Tibial nerve (tissue), 4 donors: ENCODE results near the gene ATP9B. TPM values are rescaled to one million over a fixed set of nuclear protein-coding genes. Genes with fewer than 3 reads are reported as not detected.

Experiments used
- DNase-seq, 2 donors: peaks; one replicate each; pipeline ENCODE4 v3.0.0-alpha.2; 2019; ENCODE audit warnings: low spot score in 2 of 2
- H3K27ac ChIP-seq, 4 donors: fragments of 200-600 bp; sonication (generic) in 3 of 4; one replicate each; pipeline ENCODE4 v1.5.1; 2017 to 2019; ENCODE audit warnings: mild to moderate bottlenecking in 1 of 4
- H3K27me3 ChIP-seq, 2 donors: fragments of 200-600 bp; sonication (generic) in 1 of 2; one replicate each; pipeline versions ENCODE4 v1.5.1 to v1.6.0; 2017 to 2019
- H3K36me3 ChIP-seq, 3 donors: fragments of 200-600 bp; sonication (generic); one replicate each; pipeline ENCODE4 v1.5.1; 2018 to 2019
- H3K4me1 ChIP-seq, 4 donors: fragments of 200-600 bp; sonication (generic) in 3 of 4; one replicate each; pipeline ENCODE4 v1.5.1; 2017 to 2019
- H3K4me3 ChIP-seq, 4 donors: fragments of 200-600 bp; sonication (generic) in 3 of 4; one replicate each; pipeline ENCODE4 v1.5.1; 2017 to 2019; ENCODE audit warnings: mild to moderate bottlenecking in 1 of 4, moderate library complexity in 1 of 4
- H3K9me3 ChIP-seq, 4 donors: fragments of 200-600 bp; sonication (generic) in 3 of 4; one replicate each; pipeline ENCODE4 v1.5.1; 2017 to 2019
- CTCF ChIP-seq, 5 experiments: fragments of 200-600 bp in 3 of 5; fragments of 450-650 bp in 2 of 5; sonication (generic) in 3 of 5; IDR thresholded peaks; one replicate each; pipeline ENCODE4 v1.5.1; 2016 to 2019; ENCODE audit warnings: antibody characterized with exemption in 5 of 5, mild to moderate bottlenecking in 3 of 5, moderate library complexity in 2 of 5
- EP300 ChIP-seq, 2 donors: sonication (generic); formaldehyde crosslinking; IDR thresholded peaks; one replicate each; pipeline ENCODE4 v1.6.1; 2017; ENCODE audit warnings: antibody characterized with exemption in 2 of 2, mild to moderate bottlenecking in 1 of 2
- POLR2A ChIP-seq, 2 donors: fragments of 450-650 bp; IDR thresholded peaks; one replicate each; pipeline ENCODE4 v1.6.1; 2017; ENCODE audit warnings: antibody characterized with exemption in 2 of 2, mild to moderate bottlenecking in 2 of 2, moderate library complexity in 2 of 2
- WGBS, 2 donors: methylation state at CpG; one replicate each; pipeline ENCODE4 v1.1.5; 2018; 5-methylcytosine and 5-hydroxymethylcytosine counted together
- total RNA-seq, 4 donors: library from RNA; depleted of rRNA; stranded (reverse); fragments of >200 nt; gene quantifications; one replicate each; pipeline ENCODE4 v1.1.0, GENCODE V29; 2016

ATP9B gene
- total RNA-seq, 4 donors from 2014 or later = 56.9 to 68.7 (median 59.8) TPM

- H3K4me3 ChIP-seq = no peak overlapping the region
- TF ChIP-seq EP300 (IDR thresholded peaks at IDR 0.05) (no peak), POLR2A (IDR thresholded peaks at IDR 0.05) (no peak), CTCF (IDR thresholded peaks at IDR 0.05) (no peak)
- no peak for DNase-seq
- H3K9me3 ChIP-seq = no peaks in the 10 kb centered on the region
- no peaks in the 10 kb centered on the region for H3K4me1 ChIP-seq
- no peaks in the 10 kb centered on the region for H3K36me3 ChIP-seq
- 54 to 55% methylated on average over 5 of the region's 5 CpGs for WGBS, 2 donors
- H3K27ac ChIP-seq = no peak overlapping the region
- no peaks in the 10 kb centered on the region for H3K27me3 ChIP-seq
These were observed 26.9 kb upstream of the ATP9B start for GRCh38 chr18:79042276-79042675.

- Histone ChIP-seq H3K36me3 (no peaks in the 10 kb centered on the region), H3K27me3 (no peaks in the 10 kb centered on the region), H3K27ac (no peak overlapping the region), H3K9me3 (no peaks in the 10 kb centered on the region), H3K4me3 (no peak overlapping the region), H3K4me1 (no peaks in the 10 kb centered on the region)
- no peak for DNase-seq
- 86 to 95% methylated on average over 5 of the region's 5 CpGs for WGBS, 2 donors
- TF ChIP-seq EP300 (IDR thresholded peaks at IDR 0.05) (no peak), CTCF (IDR thresholded peaks at IDR 0.05) (no peak), POLR2A (IDR thresholded peaks at IDR 0.05) (no peak)
These were observed 25.9 kb upstream of the ATP9B start for GRCh38 chr18:79043288-79043687.

GRCh38 chr18:79046522-79046921 lies 22.7 kb upstream of the ATP9B start:
- no peaks in the 10 kb centered on the region for H3K4me1 ChIP-seq
- no peak overlapping the region for H3K4me3 ChIP-seq
- H3K36me3 ChIP-seq = no peaks in the 10 kb centered on the region
- no peaks in the 10 kb centered on the region for H3K9me3 ChIP-seq
- WGBS, 2 donors = 65 to 68% methylated on average over 14 of the region's 14 CpGs
- no peak for TF ChIP-seq EP300 (IDR thresholded peaks at IDR 0.05)
- TF ChIP-seq POLR2A (IDR thresholded peaks at IDR 0.05) = no peak
- no peak for TF ChIP-seq CTCF (IDR thresholded peaks at IDR 0.05)
- peaks cover 0 to 4% of the 10 kb centered on the region in 2 donors for H3K27me3 ChIP-seq
- no peak overlapping the region for H3K27ac ChIP-seq
- no peak for DNase-seq

GRCh38 chr18:79047556-79048244 lies 21.5 kb upstream of the ATP9B start:
- Histone ChIP-seq H3K36me3 (no peaks in the 10 kb centered on the region), H3K4me3 (no peak overlapping the region), H3K4me1 (no peaks in the 10 kb centered on the region), H3K27me3 (peaks cover 0 to 4% of the 10 kb centered on the region in 2 donors), H3K9me3 (no peaks in the 10 kb centered on the region), H3K27ac (no peak overlapping the region)
- DNase-seq = no peak
- 90 to 92% methylated on average over 36 of the region's 36 CpGs for WGBS, 2 donors
- TF ChIP-seq EP300 (IDR thresholded peaks at IDR 0.05) (no peak), POLR2A (IDR thresholded peaks at IDR 0.05) (no peak), CTCF (IDR thresholded peaks at IDR 0.05) (no peak)

- no peaks in the 10 kb centered on the region for H3K9me3 ChIP-seq
- H3K4me1 ChIP-seq = no peaks in the 10 kb centered on the region
- no peak overlapping the region for H3K27ac ChIP-seq
- WGBS, 2 donors = 92 to 95% methylated on average over 8 of the region's 8 CpGs
- H3K4me3 ChIP-seq = no peak overlapping the region
- H3K36me3 ChIP-seq = no peaks in the 10 kb centered on the region
- DNase-seq = no peak
- peaks cover 0 to 4% of the 10 kb centered on the region in 2 donors for H3K27me3 ChIP-seq
- TF ChIP-seq EP300 (IDR thresholded peaks at IDR 0.05) (no peak), POLR2A (IDR thresholded peaks at IDR 0.05) (no peak), CTCF (IDR thresholded peaks at IDR 0.05) (no peak)
These were observed 21.0 kb upstream of the ATP9B start for GRCh38 chr18:79048245-79048632.
